Left cardiac atrium (tissue), 4 donors: Measurements from ENCODE around the gene GJA9. TPM values are rescaled to one million over a fixed set of nuclear protein-coding genes. Genes with fewer than 3 reads are reported as not detected.
A peak's percentile ranks its signal among the peaks of the same experiment; 100 is the strongest.
"Not testable (repeated sequence)": the region's sequence is repeated elsewhere in the genome, so short reads cannot be mapped to it uniquely, and the experiment has no call there.

Source experiments
- ATAC-seq, 2 donors: fragments of 200-7000 bp; cut with Tn5 transposase; one replicate each; pipeline ENCODE4 v1.9.1; 2020; ENCODE audit warnings: mild to moderate bottlenecking in 2 of 2, moderate library complexity in 2 of 2
- DNase-seq: peaks from one replicate; pipeline ENCODE4 v3.0.0-alpha.2; 2020
- intact Hi-C, 2 donors: fragments of 100-400 bp; cut with DNase I; formaldehyde crosslinking; loops; one replicate each; pipeline versions ENCODE4 v1.14.1 to v1.15.1; 2022 to 2023
- total RNA-seq, 2 donors: library from RNA; stranded (reverse); fragmentation: NEBNext Ultra II Directional; extraction: Animal tissue kit (Norgen Biotek cat#: 25700); gene quantifications; one replicate each; pipeline ENCODE4 v1.2.1, GENCODE V29; 2021
- donor health status: DM: no; HTN: yes; CAD: no.
- donor health status: DM: no; HTN: yes; CAD: no; lungs with severe emphysema.
- donor health status: DM: yes; HTN: yes; CAD: no.
- donor health status: Dilated cardiomyopathy.

GJA9 gene
- total RNA-seq, 2 donors from 2014 or later: not detected

DNA sequence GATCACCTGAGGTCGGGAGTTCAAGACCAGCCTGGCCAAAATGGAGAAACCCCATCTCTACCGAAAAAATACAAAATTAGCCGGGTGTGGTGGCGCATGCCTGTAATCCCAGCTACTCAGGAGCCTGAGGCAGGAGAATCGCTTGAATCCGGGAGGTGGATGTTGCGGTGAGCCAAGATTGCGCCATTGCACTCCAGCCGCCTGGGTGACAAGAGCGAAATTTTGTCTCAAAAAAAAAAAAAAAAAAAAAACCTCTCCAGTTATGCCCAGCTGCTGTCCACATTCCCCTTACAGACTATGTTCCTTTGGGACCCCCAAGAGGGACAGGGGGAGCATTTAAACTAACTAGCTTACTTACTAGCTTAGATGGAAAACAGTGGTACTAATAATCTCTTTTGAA lies 45.1 kb downstream of the GJA9 start:
- intact Hi-C loops: loop anchor here (10.0 kb wide), 3 partner anchors 792 to 842 kb away; partner anchors contain the start of genes POU3F1 (in 1 of the 2) and SF3A3 (in 1 of the 2)
- DNase-seq, ATAC-seq: not testable (repeated sequence)

- DNase-seq (no peak), ATAC-seq (peak; percentile 80 to 86)
- intact Hi-C loops: loop anchor here (10.0 kb wide), 3 partner anchors 790 to 840 kb away; partner anchors contain the start of genes POU3F1 (in 1 of the 2) and SF3A3 (in 1 of the 2)
Observed at GRCh38 chr1:38834937-38835827, 46.2 kb downstream of the GJA9 start.

GRCh38 chr1:38834221-38834782 lies 47.1 kb downstream of the GJA9 start:
- DNase-seq: no peak
- no peak for ATAC-seq
- intact Hi-C loops: loop anchor here (10.0 kb wide), 3 partner anchors 790 to 840 kb away; partner anchors contain the start of genes POU3F1 (in 1 of the 2) and SF3A3 (in 1 of the 2)

GRCh38 chr1:38833146-38833545 lies 48.2 kb downstream of the GJA9 start:
- peak in 1 of 2 donors; percentile 12 for ATAC-seq
- intact Hi-C loops: loop anchor here (10.0 kb wide), 3 partner anchors 788 to 838 kb away; partner anchors contain the start of genes POU3F1 (in 1 of the 2) and SF3A3 (in 1 of the 2)
- DNase-seq: no peak

DNA sequence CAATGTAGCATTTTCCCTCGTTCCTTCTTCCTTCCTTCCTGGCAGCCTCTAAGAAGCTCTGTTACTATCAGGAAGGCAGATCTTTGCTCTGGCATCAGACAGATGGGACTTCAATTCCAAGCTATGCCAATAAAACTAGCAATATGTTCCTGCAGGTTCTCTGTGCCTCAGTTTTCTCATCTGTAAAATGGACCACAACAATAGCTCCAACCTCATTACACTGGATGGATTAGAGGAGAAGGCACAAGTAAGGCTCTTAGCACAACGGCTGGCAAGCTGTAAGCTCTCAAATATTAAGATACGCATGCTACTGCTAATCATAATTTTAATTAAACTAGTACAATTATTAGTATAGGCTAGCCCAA lies 49.0 kb downstream of the GJA9 start:
- ATAC-seq: no peak
- intact Hi-C loops: loop anchor here (10.0 kb wide), 3 partner anchors 788 to 838 kb away; partner anchors contain the start of genes POU3F1 (in 1 of the 2) and SF3A3 (in 1 of the 2)
- DNase-seq: no peak

- ATAC-seq: no peak
- DNase-seq: no peak
- intact Hi-C loops: loop anchor here (10.0 kb wide), 3 partner anchors 787 to 837 kb away; partner anchors contain the start of genes POU3F1 (in 1 of the 2) and SF3A3 (in 1 of the 2)
Observed at GRCh38 chr1:38831731-38832369, 49.5 kb downstream of the GJA9 start.

GRCh38 chr1:38829368-38829767 lies 52.0 kb downstream of the GJA9 start:
- no peak for ATAC-seq
- no peak for DNase-seq
- intact Hi-C loops: no loop called here

- intact Hi-C loops: no loop called here
- no peak for DNase-seq
- ATAC-seq: no peak
Observed at GRCh38 chr1:38827318-38827717, 54.1 kb downstream of the GJA9 start.

GRCh38 chr1:38826886-38827285 lies 54.5 kb downstream of the GJA9 start:
- DNase-seq: no peak
- intact Hi-C loops: no loop called here
- ATAC-seq: no peak

GRCh38 chr1:38826262-38826661 lies 55.1 kb downstream of the GJA9 start:
- intact Hi-C loops: no loop called here
- ATAC-seq (no peak), DNase-seq (no peak)

Other genes with a start within 250 kb of the GJA9 start
- 10 to 100 TPM; 20.9 to 21.3 TPM for gene RRAGC, start 21.8 kb downstream of the GJA9 start, total RNA-seq
- 10 to 100 TPM; 11.5 to 14.8 TPM for gene MYCBP, start 8.2 kb downstream of the GJA9 start, total RNA-seq
- under 1 TPM in 1 of 2 donors, not detected in 1; 0.15 TPM for gene RHBDL2, start 60.2 kb upstream of the GJA9 start, total RNA-seq
- 10 to 100 TPM; 42.4 to 63.9 TPM for gene AKIRIN1, start 109.7 kb upstream of the GJA9 start, total RNA-seq
- gene NDUFS5, start 144.8 kb upstream of the GJA9 start, total RNA-seq: 100 to 1,000 TPM; 572 to 591 TPM